Measurements from ENCODE around the gene ALDOA.

- no peak for TF ChIP-seq POLR2A (IDR thresholded peaks at IDR 0.05)
- TF ChIP-seq CTCF (IDR thresholded peaks at IDR 0.05) = no peak
Measured at GRCh38 chr16:30051518-30051917, 14.0 kb upstream of the ALDOA start.

Data from Peyer's patch (tissue), 4 donors.